Measurements from ENCODE around the gene UHRF1. TPM values are rescaled to one million over a fixed set of nuclear protein-coding genes. Genes with fewer than 3 reads are reported as not detected.
"Not testable (repeated sequence)": the region's sequence is repeated elsewhere in the genome, so short reads cannot be mapped to it uniquely, and the experiment has no call there.

UHRF1 gene
- total and polyA plus RNA-seq, 3 donors from 2014 or later, result 9.3 to 11.7 (median 10.0) TPM

DNA sequence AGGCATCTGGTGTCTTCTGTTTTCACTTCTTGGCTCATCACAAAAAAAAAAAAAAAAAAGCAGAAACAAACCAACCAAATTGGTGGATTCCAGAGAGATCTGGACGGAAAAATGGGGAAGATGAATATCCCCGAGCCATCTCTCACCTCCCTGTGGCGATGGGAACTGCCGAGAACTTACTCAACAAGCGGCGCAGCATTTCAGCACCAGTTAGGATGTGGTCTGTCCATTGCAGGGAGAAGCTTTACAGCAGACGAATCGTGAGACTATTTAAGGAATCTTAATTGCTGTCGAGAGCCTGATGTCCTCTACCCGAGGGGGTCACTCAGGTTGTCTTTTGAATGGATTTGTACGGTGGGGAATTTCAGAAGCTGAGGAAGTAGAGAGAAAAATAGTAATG is 42.4 kb downstream of the UHRF1 start:
- TF ChIP-seq, protein P1, sequence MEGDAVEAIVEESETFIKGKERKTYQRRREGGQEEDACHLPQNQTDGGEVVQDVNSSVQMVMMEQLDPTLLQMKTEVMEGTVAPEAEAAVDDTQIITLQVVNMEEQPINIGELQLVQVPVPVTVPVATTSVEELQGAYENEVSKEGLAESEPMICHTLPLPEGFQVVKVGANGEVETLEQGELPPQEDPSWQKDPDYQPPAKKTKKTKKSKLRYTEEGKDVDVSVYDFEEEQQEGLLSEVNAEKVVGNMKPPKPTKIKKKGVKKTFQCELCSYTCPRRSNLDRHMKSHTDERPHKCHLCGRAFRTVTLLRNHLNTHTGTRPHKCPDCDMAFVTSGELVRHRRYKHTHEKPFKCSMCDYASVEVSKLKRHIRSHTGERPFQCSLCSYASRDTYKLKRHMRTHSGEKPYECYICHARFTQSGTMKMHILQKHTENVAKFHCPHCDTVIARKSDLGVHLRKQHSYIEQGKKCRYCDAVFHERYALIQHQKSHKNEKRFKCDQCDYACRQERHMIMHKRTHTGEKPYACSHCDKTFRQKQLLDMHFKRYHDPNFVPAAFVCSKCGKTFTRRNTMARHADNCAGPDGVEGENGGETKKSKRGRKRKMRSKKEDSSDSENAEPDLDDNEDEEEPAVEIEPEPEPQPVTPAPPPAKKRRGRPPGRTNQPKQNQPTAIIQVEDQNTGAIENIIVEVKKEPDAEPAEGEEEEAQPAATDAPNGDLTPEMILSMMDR (IDR thresholded peaks at IDR 0.05), result no peak
- TF ChIP-seq POLR2A (IDR thresholded peaks at IDR 0.05), result no peak
- Histone ChIP-seq H3K4me1 (no peaks in the 10 kb centered on the region), H3K27me3 (no peaks in the 10 kb centered on the region), H3K36me3 (ENCODE audit: low read depth, missing control alignments) (no peaks in the 10 kb centered on the region), H3K4me3 (no peak overlapping the region), H3K27ac (no peak overlapping the region), H3K9me3 (no peaks in the 10 kb centered on the region)
- no peak for DNase-seq
- intact Hi-C loops (cut with DNase I; ENCODE audit: low total_unique reads), result no loop called here
- 85 to 92% methylated on average over 11 of the region's 11 CpGs for WGBS, 2 donors

DNA sequence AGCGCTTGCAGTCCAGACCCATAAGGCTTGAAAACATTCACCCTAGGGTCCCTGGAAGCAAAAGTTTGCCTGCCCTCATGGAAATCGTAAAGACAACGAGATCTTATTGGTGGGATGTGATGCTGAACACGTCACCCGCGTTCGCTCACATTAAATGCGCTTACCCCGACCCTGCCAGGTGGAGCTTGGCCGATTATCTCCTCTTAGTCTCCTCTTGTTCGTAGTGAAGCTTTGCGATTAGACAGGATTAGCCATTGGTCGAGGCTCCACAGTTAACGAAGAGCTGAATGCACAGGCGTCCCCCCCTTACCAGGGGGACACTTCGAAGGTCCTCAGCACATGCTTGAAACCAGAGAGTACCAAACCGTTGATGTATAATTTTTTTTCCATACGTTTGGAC is 43.6 kb downstream of the UHRF1 start:
- no peak for TF ChIP-seq POLR2A (IDR thresholded peaks at IDR 0.05)
- TF ChIP-seq, protein P1 (IDR thresholded peaks at IDR 0.05), result no peak
- no peaks in the 10 kb centered on the region for H3K36me3 ChIP-seq (ENCODE audit: low read depth, missing control alignments)
- no peaks in the 10 kb centered on the region for H3K27me3 ChIP-seq
- no peak for DNase-seq
- intact Hi-C loops (cut with DNase I; ENCODE audit: low total_unique reads), result no loop called here
- no peaks in the 10 kb centered on the region for H3K9me3 ChIP-seq
- H3K4me3 ChIP-seq, result no peak overlapping the region
- no peak overlapping the region for H3K27ac ChIP-seq
- no peaks in the 10 kb centered on the region for H3K4me1 ChIP-seq
- 95% methylated on average over 18 of the region's 18 CpGs for WGBS, 2 donors

DNA sequence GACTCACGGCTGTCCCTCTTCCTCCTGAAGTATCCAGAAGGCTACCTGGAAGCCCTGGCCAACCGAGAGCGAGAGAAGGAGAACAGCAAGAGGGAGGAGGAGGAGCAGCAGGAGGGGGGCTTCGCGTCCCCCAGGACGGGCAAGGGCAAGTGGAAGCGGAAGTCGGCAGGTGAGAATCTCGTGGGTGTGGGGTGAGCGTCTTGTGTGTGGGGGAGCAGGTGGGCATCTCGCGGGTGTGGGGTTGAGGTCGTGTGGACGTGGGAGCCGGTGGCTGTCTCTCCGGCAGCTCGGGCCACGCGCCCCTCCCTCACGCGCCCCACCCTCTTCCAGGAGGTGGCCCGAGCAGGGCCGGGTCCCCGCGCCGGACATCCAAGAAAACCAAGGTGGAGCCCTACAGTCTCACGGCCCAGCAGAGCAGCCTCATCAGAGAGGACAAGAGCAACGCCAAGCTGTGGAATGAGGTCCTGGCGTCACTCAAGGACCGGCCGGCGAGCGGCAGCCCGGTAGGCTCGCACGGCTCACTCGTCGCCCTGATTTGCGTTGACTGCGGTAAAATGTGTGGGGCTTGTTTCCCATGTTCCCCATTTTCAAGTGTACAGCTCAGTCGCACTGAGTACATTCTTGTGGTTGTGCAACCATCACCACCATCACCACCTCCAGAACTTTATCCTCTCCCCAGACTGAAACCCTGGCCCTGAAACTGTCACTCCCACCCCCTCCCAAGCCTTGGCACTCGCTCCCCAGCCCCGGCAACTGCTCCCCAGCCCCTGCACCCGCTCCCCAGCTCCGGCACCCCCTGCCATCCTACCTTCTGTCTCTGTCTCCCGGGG is 45.2 kb downstream of the UHRF1 start:
- DNase-seq; H3K9me3 ChIP-seq; H3K4me1 ChIP-seq; intact Hi-C loops (cut with DNase I; ENCODE audit: low total_unique reads); H3K36me3 ChIP-seq (ENCODE audit: low read depth, missing control alignments); H3K27ac ChIP-seq; H3K4me3 ChIP-seq; H3K27me3 ChIP-seq: not testable (repeated sequence)
- 90 to 91% methylated on average over 30 to 46 of the region's 46 CpGs for WGBS, 2 donors

DNA sequence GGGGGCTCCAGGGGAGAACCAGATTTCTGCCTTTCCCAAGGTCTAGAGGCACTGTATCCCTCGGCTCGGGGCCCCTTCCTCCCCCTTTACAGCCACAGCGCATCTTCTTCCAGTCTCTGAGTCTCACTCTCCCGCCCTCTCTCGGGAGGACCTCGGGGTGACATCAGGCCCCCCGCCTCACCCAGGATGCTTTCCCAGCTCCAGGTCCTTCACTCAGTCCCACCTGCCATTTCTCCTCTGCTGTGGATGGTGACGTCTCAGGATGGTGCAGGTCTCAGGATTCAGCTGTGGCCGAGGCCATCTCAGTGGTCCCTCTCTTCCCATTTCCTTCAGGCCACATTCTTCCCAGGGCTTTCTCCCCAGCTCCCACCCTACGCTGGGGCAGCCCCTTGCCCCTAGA is 46.0 kb downstream of the UHRF1 start:
- 91 to 96% methylated on average over 9 to 10 of the region's 10 CpGs for WGBS, 2 donors
- no peak overlapping the region for H3K4me3 ChIP-seq
- TF ChIP-seq, protein P1 (IDR thresholded peaks at IDR 0.05), result no peak
- TF ChIP-seq POLR2A (IDR thresholded peaks at IDR 0.05), result no peak
- H3K27me3 ChIP-seq, result no peaks in the 10 kb centered on the region
- DNase-seq, result no peak
- H3K4me1 ChIP-seq, result no peaks in the 10 kb centered on the region
- intact Hi-C loops (cut with DNase I; ENCODE audit: low total_unique reads), result no loop called here
- H3K9me3 ChIP-seq, result no peaks in the 10 kb centered on the region
- no peaks in the 10 kb centered on the region for H3K36me3 ChIP-seq (ENCODE audit: low read depth, missing control alignments)
- no peak overlapping the region for H3K27ac ChIP-seq

DNA sequence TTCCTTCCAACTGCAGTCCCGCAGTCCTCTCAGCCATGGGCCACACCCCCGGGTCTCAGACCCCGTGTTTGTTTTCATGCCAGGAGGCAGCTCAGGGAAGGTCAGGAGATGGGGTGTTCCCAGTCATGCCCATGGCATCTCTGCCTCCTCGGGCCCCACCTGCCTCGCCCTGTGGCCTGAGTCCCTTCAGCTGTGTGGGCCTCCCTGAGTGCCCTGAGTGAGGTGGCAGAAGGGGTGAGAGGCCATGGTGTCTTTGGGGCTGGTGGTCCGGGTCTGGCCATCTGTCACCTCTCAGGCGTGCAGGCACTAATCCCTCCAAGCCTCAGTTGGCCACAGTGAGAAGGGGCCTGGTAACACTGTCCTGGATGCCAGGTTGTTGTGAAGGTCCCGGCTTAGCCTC is 48.7 kb downstream of the UHRF1 start:
- Histone ChIP-seq H3K36me3 (ENCODE audit: low read depth, missing control alignments) (no peaks in the 10 kb centered on the region), H3K4me3 (no peak overlapping the region), H3K27me3 (no peaks in the 10 kb centered on the region), H3K27ac (no peak overlapping the region), H3K9me3 (no peaks in the 10 kb centered on the region), H3K4me1 (no peaks in the 10 kb centered on the region)
- no peak for TF ChIP-seq POLR2A (IDR thresholded peaks at IDR 0.05)
- TF ChIP-seq, protein P1 (IDR thresholded peaks at IDR 0.05), result no peak
- DNase-seq, result no peak
- WGBS, 2 donors, result 93% methylated on average over 7 to 8 of the region's 8 CpGs
- intact Hi-C loops (cut with DNase I; ENCODE audit: low total_unique reads), result no loop called here
